ENCODE data around the gene GCSAML.
"Not testable (repeated sequence)": the region's sequence is repeated elsewhere in the genome, so short reads cannot be mapped to it uniquely, and the experiment has no call there.

The GCSAML gene

GRCh38 chr1:247548769-247549182 lies at the start of gene GCSAML:
Gene GCSAML (plus strand): TSS chr1:247549134. CDS start chr1:247549192, 58 bp downstream.
- no peak for DNase-seq (ENCODE audit: low read depth)
- H3K4me3 ChIP-seq (ENCODE audit: low read depth, low read length): no peak within 1 kb of the TSS
- no peak for TF ChIP-seq CTCF (conservative IDR thresholded peaks at IDR 0.05; ENCODE audit: low read depth, low read length)

- no peak for DNase-seq (ENCODE audit: low read depth)
- no peak overlapping the region for H3K4me3 ChIP-seq (ENCODE audit: low read depth, low read length)
- TF ChIP-seq CTCF (conservative IDR thresholded peaks at IDR 0.05; ENCODE audit: low read depth, low read length): no peak
Measured at GRCh38 chr1:247500865-247501264, 48.1 kb upstream of the GCSAML start.

- no peak for DNase-seq (ENCODE audit: low read depth)
- H3K4me3 ChIP-seq (ENCODE audit: low read depth, low read length): no peak overlapping the region
- no peak for TF ChIP-seq CTCF (conservative IDR thresholded peaks at IDR 0.05; ENCODE audit: low read depth, low read length)
Measured at GRCh38 chr1:247506831-247507230, 42.1 kb upstream of the GCSAML start.

GRCh38 chr1:247517795-247518612 lies 30.9 kb upstream of the GCSAML start:
- H3K4me3 ChIP-seq (ENCODE audit: low read depth, low read length): no peak overlapping the region
- DNase-seq (ENCODE audit: low read depth): no peak
- no peak for TF ChIP-seq CTCF (conservative IDR thresholded peaks at IDR 0.05; ENCODE audit: low read depth, low read length)

DNA sequence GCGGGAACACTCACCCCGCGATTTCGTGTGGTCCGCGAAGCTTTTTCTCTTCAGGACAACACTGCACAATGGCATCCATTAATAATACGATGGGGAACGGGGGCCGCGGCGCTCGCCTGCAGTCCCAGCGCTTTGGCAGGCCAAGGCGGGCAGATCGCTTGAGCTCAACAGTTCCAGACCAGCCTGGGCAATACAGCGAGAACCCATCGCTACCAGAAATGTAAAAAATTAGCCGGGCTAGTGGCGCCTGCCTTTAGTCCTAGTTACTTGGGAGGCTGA lies 30.4 kb upstream of the GCSAML start:
- TF ChIP-seq CTCF (conservative IDR thresholded peaks at IDR 0.05; ENCODE audit: low read depth, low read length): no peak
- no peak for DNase-seq (ENCODE audit: low read depth)
- H3K4me3 ChIP-seq (ENCODE audit: low read depth, low read length): no peak overlapping the region

GRCh38 chr1:247521886-247522285 lies 27.0 kb upstream of the GCSAML start:
- H3K4me3 ChIP-seq (ENCODE audit: low read depth, low read length): not testable (repeated sequence)

GRCh38 chr1:247528812-247529474 lies 20.0 kb upstream of the GCSAML start:
- TF ChIP-seq CTCF (conservative IDR thresholded peaks at IDR 0.05; ENCODE audit: low read depth, low read length): no peak
- DNase-seq (ENCODE audit: low read depth): no peak
- H3K4me3 ChIP-seq (ENCODE audit: low read depth, low read length): no peak overlapping the region

More at GRCh38 chr1:247521886-247522285, 27.0 kb upstream of the GCSAML start:
- not testable (repeated sequence) for DNase-seq (ENCODE audit: low read depth)

Data from choroid plexus epithelial cell (primary cell).